Breast epithelium (tissue), 3 donors: ENCODE results near the gene TADA2B.

Experiments
- POLR2A ChIP-seq: fragments of 450-650 bp; IDR thresholded peaks from one replicate; pipeline ENCODE4 v1.6.1; 2016; ENCODE audit warnings: antibody characterized with exemption, mild to moderate bottlenecking, moderate library complexity
- POLR2AphosphoS5 ChIP-seq, 3 donors: sonication (generic); formaldehyde crosslinking; IDR thresholded peaks; one replicate each; pipeline ENCODE4 v1.6.1; 2017; ENCODE audit warnings: antibody characterized with exemption in 3 of 3
- TF ChIP-seq, protein P1 (sequence below), 3 donors: fragments of 450-650 bp; IDR thresholded peaks; one replicate each; pipeline ENCODE4 v1.5.1; 2016 to 2017; ENCODE audit warnings: antibody characterized with exemption in 3 of 3, mild to moderate bottlenecking in 3 of 3, moderate library complexity in 3 of 3

GRCh38 chr4:7037425-7037824 is 5.7 kb upstream of the TADA2B start:
- TF ChIP-seq POLR2A (no peak), POLR2AphosphoS5 (IDR thresholded peaks at IDR 0.05) (no peak)
- TF ChIP-seq, protein P1, sequence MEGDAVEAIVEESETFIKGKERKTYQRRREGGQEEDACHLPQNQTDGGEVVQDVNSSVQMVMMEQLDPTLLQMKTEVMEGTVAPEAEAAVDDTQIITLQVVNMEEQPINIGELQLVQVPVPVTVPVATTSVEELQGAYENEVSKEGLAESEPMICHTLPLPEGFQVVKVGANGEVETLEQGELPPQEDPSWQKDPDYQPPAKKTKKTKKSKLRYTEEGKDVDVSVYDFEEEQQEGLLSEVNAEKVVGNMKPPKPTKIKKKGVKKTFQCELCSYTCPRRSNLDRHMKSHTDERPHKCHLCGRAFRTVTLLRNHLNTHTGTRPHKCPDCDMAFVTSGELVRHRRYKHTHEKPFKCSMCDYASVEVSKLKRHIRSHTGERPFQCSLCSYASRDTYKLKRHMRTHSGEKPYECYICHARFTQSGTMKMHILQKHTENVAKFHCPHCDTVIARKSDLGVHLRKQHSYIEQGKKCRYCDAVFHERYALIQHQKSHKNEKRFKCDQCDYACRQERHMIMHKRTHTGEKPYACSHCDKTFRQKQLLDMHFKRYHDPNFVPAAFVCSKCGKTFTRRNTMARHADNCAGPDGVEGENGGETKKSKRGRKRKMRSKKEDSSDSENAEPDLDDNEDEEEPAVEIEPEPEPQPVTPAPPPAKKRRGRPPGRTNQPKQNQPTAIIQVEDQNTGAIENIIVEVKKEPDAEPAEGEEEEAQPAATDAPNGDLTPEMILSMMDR (IDR thresholded peaks at IDR 0.05), result no peak
